ENCODE measurements around the gene AHRR. TPM values are rescaled to one million over a fixed set of nuclear protein-coding genes. Genes with fewer than 3 reads are reported as not detected.

AHRR gene
- total and polyA plus RNA-seq, 9 of the 15 experiments (the other 6 are each of a cell fraction or from before 2014, with no cell fraction given): 0.06 to 1.6 (median 0.75) TPM; not detected in 1

GRCh38 chr5:407051-407450, 85.5 kb downstream of the AHRR start (continued):
- TF ChIP-seq E2F5 (CRISPR knock-in tag; IDR thresholded peaks at IDR 0.05) (no peak), ZNF23 (CRISPR knock-in tag; IDR thresholded peaks at IDR 0.05) (no peak), FOXP1 (CRISPR knock-in tag; IDR thresholded peaks at IDR 0.05) (no peak), ETV6 (IDR thresholded peaks at IDR 0.05; ENCODE audit: borderline replicate concordance in 1 of 2, low read depth in 2 of 2, low read length in 1 of 2) (no peak), ETV6 (CRISPR knock-in tag; IDR thresholded peaks at IDR 0.05; ENCODE audit: borderline replicate concordance) (no peak)
- TF ChIP-seq, protein P1, sequence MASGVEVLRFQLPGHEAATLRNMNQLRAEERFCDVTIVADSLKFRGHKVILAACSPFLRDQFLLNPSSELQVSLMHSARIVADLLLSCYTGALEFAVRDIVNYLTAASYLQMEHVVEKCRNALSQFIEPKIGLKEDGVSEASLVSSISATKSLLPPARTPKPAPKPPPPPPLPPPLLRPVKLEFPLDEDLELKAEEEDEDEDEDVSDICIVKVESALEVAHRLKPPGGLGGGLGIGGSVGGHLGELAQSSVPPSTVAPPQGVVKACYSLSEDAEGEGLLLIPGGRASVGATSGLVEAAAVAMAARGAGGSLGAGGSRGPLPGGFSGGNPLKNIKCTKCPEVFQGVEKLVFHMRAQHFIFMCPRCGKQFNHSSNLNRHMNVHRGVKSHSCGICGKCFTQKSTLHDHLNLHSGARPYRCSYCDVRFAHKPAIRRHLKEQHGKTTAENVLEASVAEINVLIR (CRISPR knock-in tag; IDR thresholded peaks at IDR 0.05): no peak

DNA sequence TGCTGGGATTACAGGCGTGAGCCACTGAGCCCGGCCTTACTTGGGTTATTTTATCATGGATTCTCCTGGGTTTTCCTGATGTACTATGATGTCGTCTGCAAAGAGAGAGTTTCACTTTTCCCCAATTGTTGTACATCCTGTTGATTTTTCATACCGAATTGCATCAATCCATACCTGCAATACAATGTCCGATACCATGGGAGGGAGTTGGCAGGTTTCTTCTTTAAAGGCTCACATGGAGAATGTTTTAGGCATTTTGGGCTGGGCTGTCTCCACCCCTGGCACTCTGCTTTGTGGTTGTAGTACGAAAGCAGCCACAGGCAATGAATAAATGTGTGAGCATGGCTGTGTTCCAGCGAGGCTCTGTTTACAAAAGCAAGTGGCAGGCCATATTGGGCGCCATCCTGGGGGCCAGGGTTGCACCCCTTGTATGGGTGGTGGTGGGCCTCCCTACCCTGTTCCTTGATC, 86.3 kb downstream of the AHRR start:
- peaks cover 53 to 56% of the 10 kb centered on the region in 2 experiments for H3K27me3 ChIP-seq (ENCODE audit: control insufficient read depth in 2 of 2, insufficient read depth in 2 of 2, low read length in 2 of 2)
- no peak overlapping the region for H3K27ac ChIP-seq (ENCODE audit: extremely low read depth, low read depth, low read length)
- no peak overlapping the region for H3K4me2 ChIP-seq (ENCODE audit: insufficient read depth, low read length)
- FAIRE-seq (no peak), DNase-seq (ENCODE audit: extremely low read depth in 1 of 4, low spot score in 3 of 4) (no peak), ATAC-seq (no peak)
- in situ Hi-C loops (cut with MboI) (no loop called here), intact Hi-C loops (cut with micrococcal nuclease) (no loop called here)
- ChIA-PET CTCF (ENCODE audit: low intra/inter-chr PET ratio) (no interaction called here), POLR2A (no interaction called here)
- no peaks in the 10 kb centered on the region for H3K9me1 ChIP-seq (ENCODE audit: control insufficient read depth, insufficient read depth, low read length)
- H3K9me3 ChIP-seq (replicated peaks; ENCODE audit: control insufficient read depth, insufficient read depth, low read depth, low read length): no peaks in the 10 kb centered on the region
- no peak overlapping the region for H2AFZ ChIP-seq (ENCODE audit: low read depth, low read length)
- H3K9ac ChIP-seq (ENCODE audit: insufficient read depth in 1 of 2, low read depth in 2 of 2, low read length in 2 of 2): no peak overlapping the region
- H3K79me2 ChIP-seq (ENCODE audit: control insufficient read depth, insufficient read depth, low read length): no peaks in the 10 kb centered on the region
- H3K4me3 ChIP-seq: no peak overlapping the region
- H4K20me1 ChIP-seq (replicated peaks; ENCODE audit: control insufficient read depth, insufficient read depth, low read length): no peaks in the 10 kb centered on the region; the same call in 1 of the 2 replicates
- H3K4me1 ChIP-seq (replicated peaks in 1 of 2; ENCODE audit: control insufficient read depth in 2 of 2, insufficient read depth in 2 of 2, low read length in 2 of 2): peaks cover 0 to 3% of the 10 kb centered on the region in 2 experiments; a peak in 1 of 5 replicates
- BruUV-seq (replicated peaks): no TSS peak
- no peaks in the 10 kb centered on the region for H3K36me3 ChIP-seq (ENCODE audit: control insufficient read depth, insufficient read depth, low read length)
- WGBS (ENCODE audit: insufficient coverage, low coverage, missing lambda C conversion rate): under 1% methylated on average over 8 of the region's 8 CpGs
- TF ChIP-seq ZKSCAN8 (CRISPR knock-in tag; IDR thresholded peaks at IDR 0.05) (no peak), POU5F1 (IDR thresholded peaks at IDR 0.05; ENCODE audit: borderline replicate concordance, low read depth, low read length, partially characterized antibody) (no peak), TCF7 (IDR thresholded peaks at IDR 0.05; ENCODE audit: borderline replicate concordance) (no peak), SRSF1 (IDR thresholded peaks at IDR 0.05; ENCODE audit: low read depth, low read length) (no peak)
- TF ChIP-seq, protein P2, sequence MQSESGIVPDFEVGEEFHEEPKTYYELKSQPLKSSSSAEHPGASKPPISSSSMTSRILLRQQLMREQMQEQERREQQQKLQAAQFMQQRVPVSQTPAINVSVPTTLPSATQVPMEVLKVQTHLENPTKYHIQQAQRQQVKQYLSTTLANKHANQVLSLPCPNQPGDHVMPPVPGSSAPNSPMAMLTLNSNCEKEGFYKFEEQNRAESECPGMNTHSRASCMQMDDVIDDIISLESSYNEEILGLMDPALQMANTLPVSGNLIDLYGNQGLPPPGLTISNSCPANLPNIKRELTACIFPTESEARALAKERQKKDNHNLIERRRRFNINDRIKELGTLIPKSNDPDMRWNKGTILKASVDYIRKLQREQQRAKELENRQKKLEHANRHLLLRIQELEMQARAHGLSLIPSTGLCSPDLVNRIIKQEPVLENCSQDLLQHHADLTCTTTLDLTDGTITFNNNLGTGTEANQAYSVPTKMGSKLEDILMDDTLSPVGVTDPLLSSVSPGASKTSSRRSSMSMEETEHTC (IDR thresholded peaks at IDR 0.05): no peak
- TF ChIP-seq, protein P3, sequence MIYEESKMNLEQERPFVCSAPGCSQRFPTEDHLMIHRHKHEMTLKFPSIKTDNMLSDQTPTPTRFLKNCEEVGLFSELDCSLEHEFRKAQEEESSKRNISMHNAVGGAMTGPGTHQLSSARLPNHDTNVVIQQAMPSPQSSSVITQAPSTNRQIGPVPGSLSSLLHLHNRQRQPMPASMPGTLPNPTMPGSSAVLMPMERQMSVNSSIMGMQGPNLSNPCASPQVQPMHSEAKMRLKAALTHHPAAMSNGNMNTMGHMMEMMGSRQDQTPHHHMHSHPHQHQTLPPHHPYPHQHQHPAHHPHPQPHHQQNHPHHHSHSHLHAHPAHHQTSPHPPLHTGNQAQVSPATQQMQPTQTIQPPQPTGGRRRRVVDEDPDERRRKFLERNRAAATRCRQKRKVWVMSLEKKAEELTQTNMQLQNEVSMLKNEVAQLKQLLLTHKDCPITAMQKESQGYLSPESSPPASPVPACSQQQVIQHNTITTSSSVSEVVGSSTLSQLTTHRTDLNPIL (CRISPR knock-in tag; IDR thresholded peaks at IDR 0.05): no peak
